Measurements from ENCODE around the gene LRRK2.
A peak's percentile ranks its signal among the peaks of the same experiment; 100 is the strongest.
"Not testable (repeated sequence)": the region's sequence is repeated elsewhere in the genome, so short reads cannot be mapped to it uniquely, and the experiment has no call there.

LRRK2 gene

GRCh38 chr12:40211186-40211585 is 13.6 kb upstream of the LRRK2 start:
- not testable (repeated sequence) for H3K4me3 ChIP-seq (ENCODE audit: insufficient read depth, low read depth, low read length); H3K9me3 ChIP-seq (ENCODE audit: control insufficient read depth, low read length); H3K36me3 ChIP-seq (ENCODE audit: control insufficient read depth, insufficient read depth, low read length); H3K4me1 ChIP-seq (ENCODE audit: control insufficient read depth, insufficient read depth, low read length); H3K27ac ChIP-seq (ENCODE audit: insufficient read depth, low read depth, low read length, poor library complexity, severe bottlenecking); H3K27me3 ChIP-seq (ENCODE audit: control insufficient read depth, insufficient read depth, low read length, poor library complexity, severe bottlenecking)
- 100% methylated on average over 1 of the region's 1 CpG for WGBS, 2 experiments

GRCh38 chr12:40212566-40212965 is 12.2 kb upstream of the LRRK2 start:
- no peaks in the 10 kb centered on the region for H3K9me3 ChIP-seq (ENCODE audit: control insufficient read depth, low read length)
- 89 to 95% methylated on average over 1 to 2 of the region's 2 CpGs for WGBS, 2 experiments
- no peaks in the 10 kb centered on the region for H3K27me3 ChIP-seq (ENCODE audit: control insufficient read depth, insufficient read depth, low read length, poor library complexity, severe bottlenecking)
- no peaks in the 10 kb centered on the region for H3K4me1 ChIP-seq (ENCODE audit: control insufficient read depth, insufficient read depth, low read length)
- H3K27ac ChIP-seq (ENCODE audit: insufficient read depth, low read depth, low read length, poor library complexity, severe bottlenecking), result no peak overlapping the region
- H3K4me3 ChIP-seq (ENCODE audit: insufficient read depth, low read depth, low read length), result no peak overlapping the region
- H3K36me3 ChIP-seq (ENCODE audit: control insufficient read depth, insufficient read depth, low read length), result no peaks in the 10 kb centered on the region

GRCh38 chr12:40215982-40216381 is 8.8 kb upstream of the LRRK2 start:
- H3K4me3 ChIP-seq (ENCODE audit: insufficient read depth, low read depth, low read length), result no peak overlapping the region
- WGBS, 2 experiments, result 90 to 91% methylated on average over 1 of the region's 1 CpG
- no peak overlapping the region for H3K27ac ChIP-seq (ENCODE audit: insufficient read depth, low read depth, low read length, poor library complexity, severe bottlenecking)
- H3K4me1 ChIP-seq (ENCODE audit: control insufficient read depth, insufficient read depth, low read length), result no peaks in the 10 kb centered on the region
- H3K9me3 ChIP-seq (ENCODE audit: control insufficient read depth, low read length), result no peaks in the 10 kb centered on the region
- no peaks in the 10 kb centered on the region for H3K36me3 ChIP-seq (ENCODE audit: control insufficient read depth, insufficient read depth, low read length)
- no peaks in the 10 kb centered on the region for H3K27me3 ChIP-seq (ENCODE audit: control insufficient read depth, insufficient read depth, low read length, poor library complexity, severe bottlenecking)

GRCh38 chr12:40216516-40217288 is 8.1 kb upstream of the LRRK2 start:
- Histone ChIP-seq H3K27me3 (ENCODE audit: control insufficient read depth, insufficient read depth, low read length, poor library complexity, severe bottlenecking) (no peaks in the 10 kb centered on the region), H3K27ac (ENCODE audit: insufficient read depth, low read depth, low read length, poor library complexity, severe bottlenecking) (no peak overlapping the region), H3K4me3 (ENCODE audit: insufficient read depth, low read depth, low read length) (no peak overlapping the region), H3K36me3 (ENCODE audit: control insufficient read depth, insufficient read depth, low read length) (no peaks in the 10 kb centered on the region), H3K4me1 (ENCODE audit: control insufficient read depth, insufficient read depth, low read length) (no peaks in the 10 kb centered on the region), H3K9me3 (ENCODE audit: control insufficient read depth, low read length) (no peaks in the 10 kb centered on the region)

GRCh38 chr12:40219760-40220159 is 5.0 kb upstream of the LRRK2 start:
- H3K9me3 ChIP-seq (ENCODE audit: control insufficient read depth, low read length), result no peaks in the 10 kb centered on the region
- H3K4me3 ChIP-seq (ENCODE audit: insufficient read depth, low read depth, low read length), result no peak overlapping the region
- H3K4me1 ChIP-seq (ENCODE audit: control insufficient read depth, insufficient read depth, low read length), result no peaks in the 10 kb centered on the region
- no peak overlapping the region for H3K27ac ChIP-seq (ENCODE audit: insufficient read depth, low read depth, low read length, poor library complexity, severe bottlenecking)
- peaks cover 16% of the 10 kb centered on the region for H3K27me3 ChIP-seq (ENCODE audit: control insufficient read depth, insufficient read depth, low read length, poor library complexity, severe bottlenecking)
- H3K36me3 ChIP-seq (ENCODE audit: control insufficient read depth, insufficient read depth, low read length), result no peaks in the 10 kb centered on the region

GRCh38 chr12:40222247-40222646 is 2.5 kb upstream of the LRRK2 start:
- Histone ChIP-seq H3K36me3 (ENCODE audit: control insufficient read depth, insufficient read depth, low read length) (no peaks in the 10 kb centered on the region), H3K9me3 (ENCODE audit: control insufficient read depth, low read length) (no peaks in the 10 kb centered on the region), H3K4me3 (ENCODE audit: insufficient read depth, low read depth, low read length) (no peak overlapping the region), H3K27ac (ENCODE audit: insufficient read depth, low read depth, low read length, poor library complexity, severe bottlenecking) (no peak overlapping the region), H3K4me1 (ENCODE audit: control insufficient read depth, insufficient read depth, low read length) (peaks cover 5% of the 10 kb centered on the region), H3K27me3 (ENCODE audit: control insufficient read depth, insufficient read depth, low read length, poor library complexity, severe bottlenecking) (peaks cover 35% of the 10 kb centered on the region)
- WGBS, 2 experiments, result no CpG with 5 or more reads among the region's 2 CpGs

- H3K27me3 ChIP-seq (ENCODE audit: control insufficient read depth, insufficient read depth, low read length, poor library complexity, severe bottlenecking), result peaks cover 35% of the 10 kb centered on the region
- H3K27ac ChIP-seq (ENCODE audit: insufficient read depth, low read depth, low read length, poor library complexity, severe bottlenecking), result no peak overlapping the region
- no peaks in the 10 kb centered on the region for H3K36me3 ChIP-seq (ENCODE audit: control insufficient read depth, insufficient read depth, low read length)
- peaks cover 5% of the 10 kb centered on the region for H3K4me1 ChIP-seq (ENCODE audit: control insufficient read depth, insufficient read depth, low read length)
- no peaks in the 10 kb centered on the region for H3K9me3 ChIP-seq (ENCODE audit: control insufficient read depth, low read length)
- no peak overlapping the region for H3K4me3 ChIP-seq (ENCODE audit: insufficient read depth, low read depth, low read length)
These were observed 1.2 kb upstream of the LRRK2 start for GRCh38 chr12:40223646-40224045.

GRCh38 chr12:40225337-40225983 is 663 bp downstream of the LRRK2 start:
- Histone ChIP-seq H3K27me3 (ENCODE audit: control insufficient read depth, insufficient read depth, low read length, poor library complexity, severe bottlenecking) (peaks cover 35% of the 10 kb centered on the region), H3K9me3 (ENCODE audit: control insufficient read depth, low read length) (no peaks in the 10 kb centered on the region), H3K4me1 (ENCODE audit: control insufficient read depth, insufficient read depth, low read length) (peaks cover 5% of the 10 kb centered on the region), H3K36me3 (ENCODE audit: control insufficient read depth, insufficient read depth, low read length) (no peaks in the 10 kb centered on the region), H3K4me3 (ENCODE audit: insufficient read depth, low read depth, low read length) (peak overlapping the region; percentile 37), H3K27ac (ENCODE audit: insufficient read depth, low read depth, low read length, poor library complexity, severe bottlenecking) (no peak overlapping the region)
- 66 to 74% methylated on average over 11 to 12 of the region's 12 CpGs for WGBS, 2 experiments

GRCh38 chr12:40225984-40226602 is 1.3 kb downstream of the LRRK2 start:
- no peak overlapping the region for H3K4me3 ChIP-seq (ENCODE audit: insufficient read depth, low read depth, low read length)
- peaks cover 5% of the 10 kb centered on the region for H3K4me1 ChIP-seq (ENCODE audit: control insufficient read depth, insufficient read depth, low read length)
- no peaks in the 10 kb centered on the region for H3K36me3 ChIP-seq (ENCODE audit: control insufficient read depth, insufficient read depth, low read length)
- H3K9me3 ChIP-seq (ENCODE audit: control insufficient read depth, low read length), result no peaks in the 10 kb centered on the region
- peaks cover 35% of the 10 kb centered on the region for H3K27me3 ChIP-seq (ENCODE audit: control insufficient read depth, insufficient read depth, low read length, poor library complexity, severe bottlenecking)
- WGBS, 2 experiments, result 90 to 93% methylated on average over 1 of the region's 1 CpG
- H3K27ac ChIP-seq (ENCODE audit: insufficient read depth, low read depth, low read length, poor library complexity, severe bottlenecking), result no peak overlapping the region

- H3K4me3 ChIP-seq (ENCODE audit: insufficient read depth, low read depth, low read length), result no peak overlapping the region
- peaks cover 35% of the 10 kb centered on the region for H3K27me3 ChIP-seq (ENCODE audit: control insufficient read depth, insufficient read depth, low read length, poor library complexity, severe bottlenecking)
- no peak overlapping the region for H3K27ac ChIP-seq (ENCODE audit: insufficient read depth, low read depth, low read length, poor library complexity, severe bottlenecking)
- WGBS, 2 experiments, result 90 to 93% methylated on average over 4 of the region's 4 CpGs
- H3K4me1 ChIP-seq (ENCODE audit: control insufficient read depth, insufficient read depth, low read length), result peaks cover 5% of the 10 kb centered on the region
- no peaks in the 10 kb centered on the region for H3K9me3 ChIP-seq (ENCODE audit: control insufficient read depth, low read length)
- no peaks in the 10 kb centered on the region for H3K36me3 ChIP-seq (ENCODE audit: control insufficient read depth, insufficient read depth, low read length)
These were observed 1.9 kb downstream of the LRRK2 start for GRCh38 chr12:40226705-40227104.

Data from ectodermal cell (in vitro differentiated cells).